ENCODE measurements around the gene LIPC.

The LIPC gene

DNA sequence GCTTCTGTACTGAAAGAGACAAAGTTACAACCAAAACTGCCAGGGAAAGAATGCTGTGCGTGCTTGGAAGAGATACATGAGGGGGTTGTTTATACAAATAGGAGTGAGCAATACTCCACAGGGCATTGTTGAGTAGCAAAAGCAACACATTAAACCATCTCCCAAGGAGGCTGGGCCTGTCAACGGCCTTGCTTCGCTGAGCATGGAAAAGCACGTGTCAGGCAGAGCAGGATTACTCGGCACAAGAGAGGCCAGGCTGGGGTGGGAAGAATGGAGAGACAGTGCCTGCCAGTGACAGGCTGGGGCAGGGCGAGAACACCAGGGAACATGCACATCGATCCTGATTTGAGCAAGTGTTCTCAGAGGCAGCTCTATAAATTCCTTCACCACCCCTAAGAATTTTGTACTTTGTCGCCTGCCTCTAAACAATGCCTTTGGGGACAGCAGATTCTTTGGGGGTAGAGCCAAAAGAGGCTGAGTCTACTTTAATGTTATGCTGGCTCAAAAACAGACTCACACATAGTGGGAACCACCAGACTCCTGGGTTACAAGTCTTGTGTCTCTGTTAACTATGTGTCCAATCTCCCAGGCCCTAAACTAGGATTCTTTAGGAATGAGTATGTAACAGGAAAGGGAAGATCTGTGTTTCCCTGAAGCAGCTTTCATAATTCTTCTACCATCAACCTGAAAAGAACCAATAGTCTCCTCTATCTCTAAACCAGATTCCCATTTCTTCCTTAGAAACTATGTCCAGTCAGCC, 67.2 kb downstream of the LIPC start:
- no peak for DNase-seq

DNA sequence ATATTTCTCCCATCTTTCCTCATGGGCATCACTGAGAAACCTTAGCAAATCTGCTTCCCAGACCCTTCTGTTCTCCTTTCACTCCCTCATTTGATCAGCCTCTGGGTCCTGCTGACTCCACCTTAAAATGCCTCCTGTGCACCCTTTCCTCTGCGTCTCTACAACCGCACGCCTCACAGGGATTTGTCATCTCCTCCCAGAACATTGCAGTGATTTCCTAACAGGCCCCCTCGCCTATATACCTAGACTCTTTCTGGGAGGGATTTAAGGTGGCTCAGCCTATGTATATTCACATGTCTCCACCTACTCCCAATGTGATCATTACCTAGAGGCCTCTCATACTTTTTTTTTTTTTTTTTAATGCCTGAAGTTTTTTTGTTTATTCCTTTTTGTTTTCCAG, 69.2 kb downstream of the LIPC start:
- no peak for DNase-seq

DNA sequence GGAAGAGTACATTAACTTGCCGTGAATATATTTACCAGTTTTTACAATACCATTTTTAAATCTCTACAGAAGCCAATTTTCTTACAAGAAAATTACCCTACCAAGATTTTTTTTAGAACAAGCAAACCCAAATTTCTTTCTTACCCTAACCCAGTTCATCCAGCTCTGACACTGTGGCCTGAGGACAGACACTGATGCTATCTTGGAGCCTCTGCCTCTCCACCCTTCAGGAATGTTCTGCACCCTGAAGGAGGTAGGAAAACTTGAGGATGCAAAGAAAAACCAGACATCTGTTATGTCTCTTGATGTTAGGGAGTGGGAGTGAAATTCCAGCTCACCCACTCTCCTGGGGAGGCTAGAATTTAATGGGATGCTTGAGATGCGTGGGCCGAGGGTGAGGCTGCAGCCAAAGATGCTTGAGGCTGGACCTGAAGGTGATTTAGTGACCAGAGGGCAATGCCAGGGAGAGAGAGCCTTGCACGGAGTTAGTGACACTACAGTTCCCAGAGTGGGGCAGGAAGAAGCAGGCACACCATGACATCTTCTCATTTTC, 69.9 kb downstream of the LIPC start:
- DNase-seq: no peak

DNA sequence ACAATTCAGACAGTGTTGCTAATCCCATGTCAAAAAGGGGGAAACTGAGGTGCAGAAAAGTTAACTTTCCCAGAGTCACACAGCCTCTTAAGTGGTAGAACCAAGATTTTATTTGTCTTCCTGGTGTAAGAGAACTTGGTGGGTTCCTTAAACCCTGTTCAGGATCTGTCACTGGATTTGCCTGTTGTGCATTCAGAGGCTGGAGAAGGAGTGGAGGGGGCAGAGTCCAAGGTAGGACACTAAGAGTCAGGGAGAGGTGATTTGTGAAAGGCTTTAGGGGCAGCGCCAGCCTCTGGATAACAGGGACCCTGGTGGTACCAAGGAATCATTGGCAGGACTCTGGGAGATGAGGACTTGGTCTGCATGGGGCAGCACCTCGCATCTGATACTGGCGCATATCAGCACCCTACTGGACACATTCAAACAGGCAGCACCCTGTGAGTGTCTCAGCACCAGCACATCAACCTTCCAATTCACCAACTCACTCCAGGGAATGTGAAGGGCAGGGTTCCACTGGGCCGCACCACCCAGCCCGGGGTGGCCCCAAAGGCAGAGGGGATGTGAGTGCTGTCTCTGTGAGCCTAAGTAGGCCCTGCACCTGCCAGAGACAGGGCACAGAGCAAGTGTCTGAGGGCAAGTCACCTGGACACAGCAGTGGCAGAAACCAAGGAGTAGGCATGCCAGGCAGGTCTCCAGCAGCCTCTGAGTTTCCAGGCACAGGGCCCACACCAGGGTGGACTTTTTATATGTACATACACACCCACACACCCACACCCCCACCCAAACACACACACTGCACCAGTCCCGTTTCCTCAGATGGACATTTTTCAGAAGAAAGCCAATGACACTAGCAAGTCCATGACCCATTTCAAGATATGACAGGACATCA, 71.6 kb downstream of the LIPC start:
- no peak for DNase-seq

DNA sequence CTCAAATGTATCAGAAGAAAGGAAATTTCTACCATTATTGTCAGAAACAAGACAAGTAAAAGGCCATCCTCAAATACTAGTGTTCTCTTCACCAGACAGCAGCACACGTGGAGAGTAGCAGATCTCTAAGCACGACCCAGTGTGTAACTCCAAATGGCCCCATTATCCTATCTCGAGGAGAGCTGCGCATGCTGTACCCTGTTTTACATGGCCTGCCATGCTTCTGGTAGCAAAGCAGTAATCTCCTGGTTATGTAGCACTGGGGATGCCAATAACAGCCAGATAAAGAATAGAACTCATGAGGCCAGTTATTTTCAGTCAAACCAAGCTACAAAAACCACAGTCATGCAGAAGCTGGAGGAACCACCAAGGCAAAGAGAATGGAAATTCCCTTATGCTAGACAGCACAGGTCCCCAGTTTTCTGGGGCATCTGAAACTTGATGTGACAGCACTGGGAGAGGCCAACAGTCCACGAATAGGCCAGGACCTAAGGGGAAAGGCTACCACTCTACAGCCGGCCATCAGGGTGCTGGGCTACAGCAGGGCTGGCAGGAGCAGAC, 73.0 kb downstream of the LIPC start:
- no peak for DNase-seq

DNA sequence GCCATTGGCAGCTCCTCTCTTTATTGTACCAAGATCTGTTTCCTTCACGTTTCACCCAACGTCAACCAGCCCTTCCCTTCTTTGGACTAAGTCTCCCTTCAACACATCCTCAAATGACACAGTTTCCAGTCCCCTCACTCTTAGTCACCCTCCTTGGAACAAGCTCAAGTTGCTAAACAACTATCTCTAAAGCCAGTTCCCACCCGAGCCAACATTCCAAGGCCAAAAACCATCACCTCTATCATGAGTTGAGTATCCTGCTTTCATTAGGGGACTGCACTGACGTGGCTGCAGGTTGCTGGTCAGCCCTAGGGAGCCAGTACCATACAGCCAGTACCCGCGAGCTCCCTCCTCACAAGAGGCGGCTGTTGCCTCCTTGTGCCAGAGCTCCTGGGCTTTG, 73.8 kb downstream of the LIPC start:
- no peak for DNase-seq

DNA sequence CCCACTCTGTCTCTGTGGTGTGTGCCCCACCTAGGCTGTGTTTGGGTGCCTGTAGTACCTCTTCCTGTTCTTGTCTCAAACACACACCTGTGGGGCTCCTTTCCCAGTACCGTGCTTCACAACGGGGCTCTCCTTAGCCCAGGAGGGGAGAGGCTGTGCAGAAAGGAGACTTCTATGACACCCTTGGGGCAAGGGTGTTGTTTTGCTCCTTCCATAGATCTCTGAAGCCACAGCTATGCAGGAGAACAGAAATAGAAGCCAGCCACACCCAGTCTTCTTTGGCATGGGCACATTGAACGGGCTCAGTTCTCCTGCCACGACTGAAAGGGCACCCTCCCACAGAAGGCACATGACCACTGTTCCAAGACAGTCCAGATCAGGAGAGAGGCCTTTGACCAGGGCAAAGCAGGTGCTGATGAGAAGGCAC, 74.3 kb downstream of the LIPC start:
- DNase-seq: no peak

DNA sequence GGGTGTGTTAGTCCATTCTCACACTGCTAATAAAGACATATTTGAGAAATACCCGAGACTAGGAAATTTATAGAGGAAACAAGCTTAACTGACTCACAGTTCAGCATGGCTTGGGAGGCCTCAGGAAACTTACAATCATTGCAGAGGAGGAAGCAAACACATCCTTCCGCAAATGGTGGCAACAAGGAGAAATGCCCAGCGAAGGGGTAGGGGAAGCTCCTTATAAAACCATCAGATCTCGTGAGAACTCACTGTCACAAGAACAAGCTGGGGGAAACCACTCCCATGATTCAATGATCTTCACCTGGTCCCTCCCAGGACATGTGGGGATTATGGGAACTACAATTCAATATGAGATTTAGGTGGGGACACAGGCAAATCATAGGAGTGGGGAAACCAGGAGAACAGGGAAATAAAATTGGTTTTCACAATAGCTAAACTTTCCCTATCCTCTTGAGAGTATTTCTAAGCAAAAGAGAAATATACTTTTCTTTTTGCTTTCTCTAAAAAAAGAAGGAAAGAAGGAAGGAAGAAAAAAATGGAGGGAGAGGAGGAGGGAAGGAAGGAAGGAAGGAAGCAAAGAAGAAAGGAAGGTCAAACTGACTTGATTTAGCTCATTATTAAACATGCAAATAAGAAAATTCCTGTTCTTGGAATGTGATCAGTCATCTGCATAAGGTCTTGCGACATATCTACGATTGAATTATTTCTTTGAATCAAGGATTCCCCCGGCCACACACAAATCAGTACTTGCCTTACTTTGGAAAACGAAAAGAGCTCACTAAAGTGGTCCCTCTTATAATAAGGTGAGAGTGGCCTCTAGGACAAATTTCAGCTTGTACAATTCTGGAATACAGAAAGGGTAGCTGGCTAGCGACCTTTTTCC, 75.2 kb downstream of the LIPC start:
- no peak for DNase-seq

DNA sequence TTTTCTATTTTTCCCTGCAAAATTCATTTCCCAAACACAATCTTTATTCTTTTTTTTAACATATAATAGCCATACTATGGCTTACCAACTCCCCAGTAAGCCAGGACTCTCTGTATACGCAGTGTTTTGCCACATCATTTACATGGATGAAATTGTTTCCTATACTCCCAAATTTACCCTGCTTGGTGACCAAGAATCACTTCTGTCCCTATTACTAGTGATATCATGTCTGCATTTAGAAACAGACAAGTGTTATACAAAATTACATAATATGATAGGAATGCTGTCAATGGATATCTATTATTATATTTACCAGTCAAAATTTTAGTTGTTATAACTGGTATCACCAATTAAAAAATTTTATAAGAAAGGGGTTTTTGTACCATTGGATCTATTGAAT, 77.8 kb downstream of the LIPC start:
- no peak for DNase-seq

DNA sequence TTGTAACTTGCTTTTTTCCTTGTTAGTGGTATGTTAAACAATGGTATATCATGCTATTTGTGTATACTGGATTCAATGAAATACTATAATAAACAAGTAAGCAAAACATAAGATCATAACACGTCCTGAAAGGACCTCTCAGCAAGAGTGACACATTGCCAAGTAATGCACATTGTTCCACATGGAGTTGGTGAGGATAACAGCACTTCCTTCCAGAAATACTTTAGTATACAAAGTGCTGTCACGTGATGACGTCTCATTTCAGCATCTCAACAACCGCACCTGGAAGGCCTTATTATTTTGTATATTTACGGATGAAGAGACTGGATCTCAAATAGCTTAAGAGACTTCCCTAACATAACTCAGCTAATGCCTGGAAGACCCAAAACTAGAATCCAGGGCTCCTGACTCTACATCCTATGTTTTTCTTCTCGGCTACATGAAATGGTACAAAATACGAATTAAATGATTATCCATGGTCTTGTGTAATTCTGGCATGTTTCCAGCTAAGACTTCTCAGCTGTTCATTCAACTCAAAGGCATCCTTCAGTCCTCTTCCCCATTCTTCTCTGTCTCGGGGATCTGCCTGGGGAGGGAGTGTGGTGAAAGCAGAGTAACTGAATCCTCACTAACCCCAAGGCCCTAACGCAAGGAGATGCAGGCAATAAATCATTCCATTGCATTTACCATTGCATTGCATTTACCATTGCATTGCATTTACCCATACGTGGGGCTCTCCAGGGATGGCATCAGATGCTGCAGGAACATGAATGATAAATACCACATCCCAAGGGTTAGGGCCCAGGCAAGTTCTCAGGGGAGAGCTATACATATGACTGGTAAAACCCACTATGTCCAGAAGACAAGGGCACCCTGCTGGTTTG, 79.2 kb downstream of the LIPC start:
- DNase-seq: no peak

DNA sequence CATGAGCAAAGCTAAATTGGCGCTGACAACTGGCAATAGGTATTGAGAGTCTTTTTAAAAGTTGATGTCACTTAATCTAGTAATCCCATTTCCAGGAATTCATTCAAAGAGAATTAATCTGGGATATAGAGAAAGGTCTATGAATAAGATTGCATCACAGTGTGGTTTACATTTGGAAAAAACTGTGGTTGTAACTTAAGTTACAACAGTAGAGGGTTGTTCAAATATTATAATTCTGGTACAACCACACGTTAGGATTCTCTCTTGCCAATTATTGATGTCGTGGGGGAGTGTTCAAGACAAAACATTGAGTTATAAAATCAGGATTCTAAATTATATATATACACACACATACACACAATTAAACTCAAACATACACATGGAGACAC, 79.8 kb downstream of the LIPC start:
- DNase-seq: no peak

DNA sequence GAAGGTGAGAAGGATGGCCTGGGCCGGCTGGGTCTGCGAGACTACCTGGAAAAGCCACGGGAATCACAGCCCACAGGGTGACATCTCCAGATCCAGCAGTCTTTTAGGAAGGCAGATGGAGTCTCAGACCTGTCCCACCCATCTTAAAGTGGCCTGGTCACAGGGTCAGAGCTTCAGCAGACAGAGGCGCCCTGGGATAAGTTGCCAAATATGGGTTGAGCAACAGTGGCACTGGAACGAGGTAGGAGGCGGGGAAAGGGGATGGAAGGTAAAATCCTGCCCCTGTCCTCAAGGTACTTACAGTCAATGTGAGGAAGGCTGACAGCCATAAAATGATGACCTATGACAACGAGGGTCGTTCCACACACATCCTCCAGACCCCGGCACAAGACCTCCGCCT, 80.7 kb downstream of the LIPC start:
- DNase-seq: no peak

DNA sequence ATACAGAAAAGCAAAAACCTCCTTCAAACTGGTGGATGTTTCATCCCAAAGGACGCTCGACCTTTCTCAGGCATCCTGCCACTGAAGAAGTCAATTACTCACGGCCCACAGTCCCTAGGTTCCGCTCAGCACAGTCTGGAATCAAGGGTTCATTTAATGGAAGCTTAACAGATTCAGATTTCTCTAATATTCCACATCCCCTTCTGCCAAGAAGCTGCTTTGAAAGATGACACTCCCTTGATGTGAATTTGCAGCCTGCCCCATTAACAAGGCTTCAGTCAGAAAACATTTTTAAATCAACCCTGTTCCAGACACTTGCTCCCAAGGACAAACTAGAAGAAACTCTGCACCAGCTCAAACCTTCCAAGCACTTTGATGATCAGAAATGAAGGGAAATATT, 81.2 kb downstream of the LIPC start:
- DNase-seq: no peak

DNA sequence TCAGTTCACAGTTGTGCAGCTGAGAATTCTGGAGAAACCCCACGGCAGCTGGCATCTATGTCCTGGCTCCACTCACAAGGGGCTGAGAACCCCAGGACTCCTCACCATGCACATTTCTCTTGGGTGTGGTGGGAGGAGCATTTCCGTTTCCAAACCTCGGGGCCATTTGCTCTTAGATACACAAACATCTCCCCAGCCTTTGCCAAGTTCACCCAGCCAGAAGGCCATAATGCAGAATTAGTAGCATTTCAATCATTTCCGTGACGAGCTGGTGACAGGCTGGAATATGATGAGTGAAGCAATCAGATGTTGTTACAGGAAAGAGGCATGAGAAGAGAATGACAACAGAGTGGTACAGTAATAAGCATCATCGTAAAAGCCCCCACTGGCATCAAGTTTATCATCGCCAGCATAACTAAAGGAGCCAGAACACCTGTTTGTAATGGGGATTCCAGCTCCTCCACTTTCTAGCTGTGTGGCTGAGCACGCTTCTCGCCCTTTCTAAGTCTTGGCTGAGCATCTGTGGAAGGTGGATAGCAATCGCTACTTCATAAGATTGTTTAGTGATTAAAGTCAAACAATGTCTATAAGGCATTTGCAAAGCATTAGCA, 82.0 kb downstream of the LIPC start:
- no peak for DNase-seq

DNA sequence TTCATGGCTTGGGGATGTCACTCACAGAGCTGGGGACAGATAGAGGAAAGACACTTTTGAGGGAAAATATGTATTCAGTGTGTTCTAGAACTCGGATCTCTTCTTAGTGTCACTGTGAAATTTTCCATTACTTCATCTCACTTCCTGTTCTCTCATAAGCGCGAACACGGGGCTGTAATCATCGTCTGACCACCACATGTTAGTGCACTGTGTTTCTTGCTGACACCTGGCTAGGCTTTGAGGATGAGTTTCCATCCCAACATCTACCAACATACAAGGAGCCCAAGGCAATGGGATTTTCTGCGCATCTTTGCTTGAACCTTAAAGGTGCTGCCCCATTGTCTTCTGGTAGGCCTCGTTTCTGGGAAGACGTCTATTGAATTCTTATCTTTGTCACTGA, 84.0 kb downstream of the LIPC start:
- no peak for DNase-seq

DNA sequence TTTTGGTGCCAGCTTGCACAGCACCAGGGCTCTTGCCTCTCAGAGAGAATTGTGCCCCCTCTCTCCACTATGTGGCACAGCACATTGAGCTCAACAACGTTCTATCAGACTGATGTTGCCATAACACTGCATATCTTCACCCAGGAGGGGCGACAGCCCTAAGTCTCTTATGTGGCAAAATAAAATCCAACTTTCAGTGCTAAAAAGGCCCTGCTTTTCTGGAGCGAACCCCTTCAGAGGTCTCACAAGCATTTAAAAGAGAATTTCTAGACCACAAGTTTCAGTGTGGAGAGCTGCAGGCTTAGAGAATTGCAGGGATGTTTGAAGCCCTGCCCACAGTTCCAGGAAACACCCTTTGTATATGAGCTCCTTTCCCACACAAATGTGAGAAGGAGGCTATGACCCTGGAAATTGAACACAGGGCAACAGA, 85.5 kb downstream of the LIPC start:
- no peak for DNase-seq

DNA sequence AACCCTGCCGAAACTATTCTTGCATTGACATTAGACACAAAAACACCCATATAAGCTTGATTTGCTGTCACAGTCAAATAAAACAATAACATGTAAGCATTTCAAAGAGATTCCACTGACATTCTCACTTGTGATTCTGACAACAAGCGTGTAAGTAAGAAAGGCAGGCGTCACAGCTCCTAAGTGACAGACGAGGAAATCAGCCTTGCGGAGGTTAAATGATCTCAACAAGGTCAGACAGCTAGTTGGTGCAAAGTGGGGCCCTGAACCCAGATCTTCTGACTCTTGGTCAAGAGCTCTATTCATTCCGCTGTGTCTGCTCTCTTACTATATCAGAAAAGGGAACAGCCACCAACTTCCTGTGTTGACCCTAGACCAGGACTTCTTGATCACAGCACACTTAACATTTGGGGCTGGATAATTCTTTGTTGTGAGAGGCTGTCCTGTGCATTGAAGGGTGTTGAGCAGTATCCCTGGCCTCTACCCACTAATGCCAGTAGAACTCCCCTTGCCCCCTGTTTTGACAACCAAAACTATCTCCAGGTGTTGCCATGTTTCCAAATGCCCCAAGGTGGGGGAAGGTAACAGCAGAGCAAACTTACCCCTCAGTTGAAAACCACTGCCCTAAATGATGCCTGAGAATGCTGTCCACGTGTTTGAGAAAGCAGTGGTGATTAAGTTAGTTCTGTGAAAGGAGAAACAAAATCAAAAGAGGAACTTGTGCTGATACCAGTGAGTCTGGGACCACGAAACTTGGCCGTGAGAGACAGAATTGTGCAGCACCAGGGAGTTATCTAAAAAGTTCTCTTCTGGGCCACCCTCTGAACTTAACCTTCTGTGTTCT, 86.1 kb downstream of the LIPC start:
- no peak for DNase-seq

DNA sequence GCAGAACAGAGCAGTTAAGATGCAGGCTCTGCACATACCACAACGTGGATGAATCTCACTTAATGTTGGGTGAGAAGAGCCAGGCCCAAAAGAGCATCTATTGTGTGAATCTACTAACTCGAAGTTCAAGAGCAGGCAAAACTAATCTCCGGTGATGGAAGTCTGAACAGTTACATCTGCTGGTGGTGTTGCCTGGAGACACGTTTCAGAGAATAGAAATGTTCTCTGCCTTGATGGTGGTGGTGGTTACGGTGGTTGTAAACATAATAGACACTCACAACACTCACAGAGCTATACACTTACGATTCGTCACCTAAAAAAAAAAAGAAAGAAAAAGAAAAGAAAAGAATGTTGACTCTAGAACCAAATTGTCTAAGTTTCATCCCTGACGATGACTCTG, 86.8 kb downstream of the LIPC start:
- no peak for DNase-seq

DNA sequence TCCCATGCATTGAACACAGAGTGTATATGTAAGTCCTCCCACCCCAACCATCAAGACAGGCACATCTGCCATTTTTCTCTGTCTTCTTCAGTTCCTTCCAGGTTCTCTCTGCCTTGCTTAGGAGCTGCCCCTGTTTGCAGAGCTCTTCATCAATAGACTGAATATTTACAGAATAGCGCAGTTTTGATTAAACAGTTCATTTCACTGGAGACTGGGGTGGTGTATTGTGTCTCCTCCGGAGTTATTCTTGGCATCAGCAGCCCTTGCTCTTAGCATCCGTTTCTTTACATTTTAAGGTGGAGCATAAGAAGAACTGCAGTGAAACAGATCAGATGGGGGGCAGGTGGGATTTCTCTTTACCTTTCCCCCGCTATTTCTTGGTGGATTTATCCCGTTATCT, 87.7 kb downstream of the LIPC start:
- DNase-seq: no peak

DNA sequence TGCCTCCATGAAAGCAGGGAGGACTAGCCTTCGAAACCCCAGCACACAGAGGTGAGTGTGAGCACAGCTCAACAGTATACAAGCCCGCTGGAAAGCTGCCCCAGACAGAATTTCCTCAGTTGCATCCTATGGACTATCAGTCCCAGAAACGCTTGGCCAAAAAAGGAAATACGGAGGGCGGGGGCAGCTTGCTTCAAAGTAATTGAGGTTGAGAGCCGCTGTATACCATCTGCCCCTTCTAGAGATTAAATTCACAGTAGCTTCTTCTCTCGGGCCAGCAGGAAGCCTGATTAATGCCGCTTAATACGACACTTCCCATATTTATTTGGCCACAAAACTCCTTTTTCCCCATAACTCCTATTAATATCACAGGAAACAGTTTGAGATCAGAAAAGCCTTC, 88.7 kb downstream of the LIPC start:
- no peak for DNase-seq
